DND-41 (cell line): ENCODE measurements around the gene DHRSX.
"Not testable (repeated sequence)": the region's sequence is repeated elsewhere in the genome, so short reads cannot be mapped to it uniquely, and the experiment has no call there.

Experiments used
- EZH2 ChIP-seq: IDR thresholded peaks from 3 replicates; pipeline ENCODE4 v1.6.1; 2012; ENCODE audit warnings: borderline replicate concordance, low read depth, mild to moderate bottlenecking, moderate library complexity, low read length, inconsistent platforms; ENCODE audit not compliant: severe bottlenecking
- TF ChIP-seq, protein P1 (sequence below): IDR thresholded peaks from 2 replicates; pipeline ENCODE4 v1.5.1; 2012; ENCODE audit warnings: borderline replicate concordance, low read length, moderate library complexity, mild to moderate bottlenecking; ENCODE audit not compliant: poor library complexity, severe bottlenecking; ENCODE audit errors: extremely low read depth

GRCh38 chrX:2350703-2351102, 150.1 kb downstream of the DHRSX start:
- TF ChIP-seq, protein P1, sequence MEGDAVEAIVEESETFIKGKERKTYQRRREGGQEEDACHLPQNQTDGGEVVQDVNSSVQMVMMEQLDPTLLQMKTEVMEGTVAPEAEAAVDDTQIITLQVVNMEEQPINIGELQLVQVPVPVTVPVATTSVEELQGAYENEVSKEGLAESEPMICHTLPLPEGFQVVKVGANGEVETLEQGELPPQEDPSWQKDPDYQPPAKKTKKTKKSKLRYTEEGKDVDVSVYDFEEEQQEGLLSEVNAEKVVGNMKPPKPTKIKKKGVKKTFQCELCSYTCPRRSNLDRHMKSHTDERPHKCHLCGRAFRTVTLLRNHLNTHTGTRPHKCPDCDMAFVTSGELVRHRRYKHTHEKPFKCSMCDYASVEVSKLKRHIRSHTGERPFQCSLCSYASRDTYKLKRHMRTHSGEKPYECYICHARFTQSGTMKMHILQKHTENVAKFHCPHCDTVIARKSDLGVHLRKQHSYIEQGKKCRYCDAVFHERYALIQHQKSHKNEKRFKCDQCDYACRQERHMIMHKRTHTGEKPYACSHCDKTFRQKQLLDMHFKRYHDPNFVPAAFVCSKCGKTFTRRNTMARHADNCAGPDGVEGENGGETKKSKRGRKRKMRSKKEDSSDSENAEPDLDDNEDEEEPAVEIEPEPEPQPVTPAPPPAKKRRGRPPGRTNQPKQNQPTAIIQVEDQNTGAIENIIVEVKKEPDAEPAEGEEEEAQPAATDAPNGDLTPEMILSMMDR = not testable (repeated sequence)
- TF ChIP-seq EZH2 = not testable (repeated sequence)
